ENCODE results near the gene PPP1R13B.

PPP1R13B gene

DNA sequence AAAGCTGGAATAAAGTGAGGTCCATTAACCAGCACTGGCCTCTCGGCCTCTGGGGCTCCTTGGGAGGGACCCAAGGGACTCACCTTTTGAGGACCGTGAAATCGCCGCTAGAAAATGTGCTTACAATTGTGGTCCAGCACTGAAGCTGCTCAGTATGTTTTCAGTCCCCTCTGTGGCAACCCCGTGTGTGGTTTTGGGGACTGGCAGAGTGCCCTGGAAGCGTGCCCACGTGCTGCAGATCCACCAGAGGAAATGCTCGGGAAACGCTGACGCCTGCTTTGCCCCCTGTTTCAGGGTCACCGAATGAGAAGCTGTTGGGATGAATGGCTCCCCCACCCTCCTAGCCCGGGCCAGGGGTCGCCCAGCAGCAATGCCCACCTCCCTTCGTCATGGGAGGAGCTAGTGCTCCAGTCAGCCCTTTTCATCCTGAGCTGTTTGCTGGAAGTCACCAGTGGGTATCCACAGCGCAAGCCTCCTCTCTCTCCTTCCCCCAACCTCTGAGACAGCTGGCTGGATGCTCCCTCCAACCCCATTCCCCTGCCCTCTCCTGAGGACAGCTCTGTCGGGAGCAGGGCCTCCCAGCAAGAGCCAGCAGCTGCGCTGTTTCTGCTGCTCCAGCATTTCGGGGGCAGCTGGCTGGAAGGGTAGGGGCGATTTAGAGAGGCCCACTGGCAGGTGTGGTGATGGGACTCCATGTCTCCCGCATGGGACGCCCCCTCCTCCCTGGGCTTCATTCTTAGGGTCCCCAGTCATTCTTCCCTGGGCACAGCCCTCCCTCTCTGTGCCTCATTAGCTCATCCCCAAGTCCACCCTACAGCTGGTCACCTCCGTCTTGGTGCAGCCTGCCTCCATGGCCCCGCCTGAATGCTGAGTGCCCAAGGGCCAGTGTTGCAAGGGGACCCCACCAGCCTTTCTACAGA, 33.2 kb upstream of the PPP1R13B start:
- DNase-seq, result no peak

DNA sequence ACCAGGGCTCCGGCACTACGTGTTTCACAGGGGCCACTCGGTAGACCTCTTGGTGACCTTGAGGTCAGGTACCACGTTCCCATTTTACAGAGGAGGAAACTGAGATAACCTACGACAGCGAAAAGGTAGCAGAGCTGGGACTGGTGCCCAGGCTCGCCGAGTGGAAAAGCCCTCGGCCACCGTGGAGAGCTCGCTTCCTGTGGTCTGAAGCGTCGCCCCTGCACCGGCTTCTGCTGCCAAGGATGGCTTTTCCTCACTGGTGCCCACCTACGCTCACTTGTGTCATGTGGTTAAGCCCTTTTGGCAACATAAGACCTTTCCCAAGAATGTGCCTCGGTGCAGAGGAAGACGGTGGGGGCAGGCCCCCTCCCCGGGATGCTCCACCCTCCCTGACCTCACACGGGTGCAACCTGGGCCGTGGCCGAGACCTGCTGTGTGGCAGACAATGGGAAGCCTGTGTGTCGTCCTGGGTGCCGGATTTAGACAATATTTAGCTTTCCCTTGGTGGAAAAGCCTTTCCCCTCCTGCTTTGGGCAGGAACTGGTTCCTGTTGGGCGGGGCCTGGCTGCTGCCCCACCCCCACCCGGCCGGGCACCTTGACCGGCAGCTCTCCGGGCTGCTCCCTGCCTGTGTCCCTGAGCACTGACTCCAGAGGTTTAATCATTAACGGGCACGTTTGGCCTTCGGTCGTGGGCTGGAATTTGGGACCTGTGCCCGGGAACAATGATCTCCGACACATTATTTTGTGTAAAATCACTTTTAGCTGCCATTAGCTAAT, 32.4 kb upstream of the PPP1R13B start:
- no peak for DNase-seq

DNA sequence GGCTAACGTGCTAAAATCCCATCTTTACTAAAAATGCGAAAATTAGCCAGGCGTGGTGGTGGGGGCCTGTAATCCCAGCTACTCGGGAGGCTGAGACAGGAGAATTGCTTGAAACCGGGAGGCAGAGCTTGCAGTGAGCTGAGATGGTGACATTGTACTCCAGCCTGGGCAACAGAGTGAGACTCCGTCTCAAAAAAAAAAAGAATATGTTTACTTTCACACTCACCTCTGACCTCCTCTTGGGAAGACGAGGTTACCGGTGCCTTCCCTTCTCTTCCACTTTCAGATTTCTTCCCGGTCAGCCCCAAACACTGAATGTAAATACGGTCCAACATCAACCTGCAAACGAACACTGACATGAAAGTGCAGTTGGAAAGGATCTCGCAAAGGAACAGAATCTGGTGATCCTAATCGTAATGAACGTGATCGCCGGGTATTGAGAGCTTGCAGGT, 31.8 kb upstream of the PPP1R13B start:
- no peak for DNase-seq

DNA sequence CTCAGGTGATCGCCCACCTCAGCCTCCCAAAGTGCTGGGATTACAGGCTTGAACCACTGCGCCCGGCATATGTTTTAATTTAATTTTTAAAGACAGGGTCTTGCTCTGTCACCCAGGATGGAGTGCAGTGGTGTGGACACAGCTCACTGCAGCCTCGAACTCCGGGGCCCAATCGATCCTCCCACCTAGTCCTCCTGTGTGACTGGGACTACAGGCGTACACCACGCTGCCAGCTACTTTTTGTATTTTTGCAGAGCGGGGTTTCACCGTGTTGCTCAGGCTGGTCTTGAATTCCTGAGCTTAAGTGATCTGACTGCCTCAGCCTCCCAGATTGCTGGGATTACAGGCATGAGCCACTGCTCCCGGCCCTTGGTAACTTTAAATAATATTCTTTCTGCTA, 30.8 kb upstream of the PPP1R13B start:
- no peak for DNase-seq

DNA sequence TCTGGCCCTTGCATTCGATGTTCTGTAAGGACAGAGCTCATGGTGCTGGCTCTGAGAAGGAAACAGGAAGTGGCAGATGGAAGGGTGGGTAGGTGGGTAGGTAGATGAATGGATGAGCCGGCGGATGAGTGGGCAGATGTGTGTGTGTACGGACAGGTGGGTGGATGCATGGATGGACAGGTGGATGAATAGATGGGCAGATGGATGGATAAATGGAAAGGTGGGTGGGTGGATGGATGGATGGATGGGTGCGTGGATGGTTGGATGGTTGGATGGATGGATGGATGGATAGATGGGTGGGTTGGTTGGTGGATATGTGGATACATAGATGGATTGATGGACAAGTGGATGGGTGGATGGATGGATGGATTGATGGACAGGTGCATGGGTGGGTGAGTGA, 27.6 kb upstream of the PPP1R13B start:
- DNase-seq, result no peak

DNA sequence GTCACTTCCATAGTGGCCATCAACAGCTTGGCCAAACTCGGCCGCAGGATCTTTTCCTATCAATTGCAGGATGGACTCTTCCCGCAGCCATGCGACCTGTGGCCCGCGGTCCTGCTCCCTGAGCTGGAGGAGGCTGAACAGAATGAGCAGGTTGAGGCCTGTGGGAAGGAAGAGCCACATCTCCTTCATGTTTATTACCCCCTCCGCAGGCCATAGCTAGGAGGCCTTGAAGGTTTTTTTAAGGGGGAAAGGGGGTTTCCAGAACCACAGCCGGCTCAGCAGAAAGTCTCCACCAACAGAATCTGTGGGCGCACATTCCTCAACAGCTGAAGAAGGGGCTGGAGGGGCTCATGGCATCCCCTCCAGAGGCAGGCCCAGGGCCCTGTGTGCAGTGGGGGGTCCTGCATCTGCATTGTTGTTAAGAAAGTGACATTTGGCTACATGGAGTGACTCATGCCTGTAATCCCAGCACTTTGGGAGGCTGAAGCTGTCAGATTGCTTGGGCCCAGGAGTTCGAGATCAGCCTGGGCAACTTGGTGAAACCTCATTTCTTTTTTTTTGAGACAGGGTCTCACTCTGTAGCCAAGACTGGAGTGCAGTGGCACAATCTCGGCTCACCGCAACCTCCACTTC, 25.2 kb upstream of the PPP1R13B start:
- DNase-seq, result no peak

DNA sequence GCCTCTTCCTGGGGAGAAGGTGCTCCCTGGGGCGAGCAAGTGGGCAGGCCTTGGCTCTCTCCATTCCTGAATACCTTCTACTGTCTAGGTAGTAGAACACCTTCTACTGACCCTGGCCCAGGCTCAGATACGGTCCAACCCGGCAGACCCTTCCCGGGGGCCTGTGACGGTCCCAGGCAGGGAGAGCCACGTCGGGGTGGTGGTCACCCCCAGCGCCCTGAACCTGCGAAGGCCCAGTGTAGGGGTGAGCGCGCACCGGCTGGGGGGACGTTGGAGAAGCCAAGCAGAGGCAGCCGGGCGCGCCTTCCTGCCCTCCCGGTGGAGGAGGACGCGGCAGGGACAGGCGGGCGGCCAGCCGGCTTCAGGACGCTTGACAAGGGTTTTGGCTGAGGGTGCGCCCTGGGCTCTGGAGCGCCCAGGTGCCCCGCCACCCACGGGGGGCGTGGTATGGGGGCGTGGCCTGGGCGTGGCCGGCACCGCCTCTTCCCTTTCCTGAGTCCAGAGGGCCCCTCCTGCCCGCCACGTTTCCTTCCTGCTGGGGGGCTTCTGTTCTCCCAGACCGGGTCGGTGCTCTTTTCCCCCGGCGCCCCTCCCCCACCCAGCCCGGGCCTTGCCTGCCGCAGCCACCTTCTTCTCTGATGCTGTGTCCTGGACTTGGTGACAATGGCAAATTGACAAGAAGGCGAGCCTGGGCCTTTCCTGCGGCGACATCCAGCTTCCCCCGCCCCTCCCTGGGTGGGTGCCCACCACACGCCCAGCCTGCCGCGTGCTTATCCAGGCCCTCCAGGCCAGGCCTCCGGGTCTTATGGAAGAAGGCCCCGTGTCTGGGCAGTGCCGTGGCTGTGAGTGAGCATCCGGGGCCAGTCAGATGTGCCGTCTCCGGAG, 24.5 kb upstream of the PPP1R13B start:
- DNase-seq, result no peak

DNA sequence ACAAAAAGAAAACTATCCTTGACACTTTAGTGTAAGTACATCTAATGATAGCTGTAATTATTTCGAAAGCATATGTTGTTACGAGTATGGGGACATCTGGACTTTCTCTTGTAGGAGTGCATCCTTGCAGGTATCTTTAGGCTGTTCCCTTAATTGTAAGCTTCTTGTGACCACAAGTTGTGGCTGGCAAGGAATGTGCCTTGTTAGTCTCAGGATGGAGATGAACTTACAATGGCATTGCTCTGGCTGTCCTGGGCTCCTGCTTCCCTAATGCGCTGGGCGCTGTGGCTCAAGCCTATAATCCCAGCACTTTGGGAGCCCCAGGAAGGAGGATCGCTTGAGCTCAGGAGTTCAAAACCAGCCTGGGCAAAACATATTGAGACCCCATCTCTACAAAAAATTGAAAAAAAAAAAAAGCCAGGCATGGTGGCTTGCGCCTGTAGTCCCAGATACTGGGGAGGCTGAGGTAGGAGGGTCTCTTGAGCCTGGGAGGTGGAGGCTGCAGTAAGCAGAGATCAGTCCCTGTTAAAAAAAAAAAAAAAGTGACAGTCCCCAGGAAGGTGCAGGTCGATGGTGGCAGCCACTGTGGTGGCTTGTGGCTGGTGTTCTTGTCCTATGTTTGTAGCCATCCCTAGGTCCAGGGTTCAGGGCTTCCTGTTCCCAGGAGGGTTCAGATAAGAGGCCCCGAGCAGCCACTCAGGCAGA, 23.7 kb upstream of the PPP1R13B start:
- DNase-seq, result no peak

DNA sequence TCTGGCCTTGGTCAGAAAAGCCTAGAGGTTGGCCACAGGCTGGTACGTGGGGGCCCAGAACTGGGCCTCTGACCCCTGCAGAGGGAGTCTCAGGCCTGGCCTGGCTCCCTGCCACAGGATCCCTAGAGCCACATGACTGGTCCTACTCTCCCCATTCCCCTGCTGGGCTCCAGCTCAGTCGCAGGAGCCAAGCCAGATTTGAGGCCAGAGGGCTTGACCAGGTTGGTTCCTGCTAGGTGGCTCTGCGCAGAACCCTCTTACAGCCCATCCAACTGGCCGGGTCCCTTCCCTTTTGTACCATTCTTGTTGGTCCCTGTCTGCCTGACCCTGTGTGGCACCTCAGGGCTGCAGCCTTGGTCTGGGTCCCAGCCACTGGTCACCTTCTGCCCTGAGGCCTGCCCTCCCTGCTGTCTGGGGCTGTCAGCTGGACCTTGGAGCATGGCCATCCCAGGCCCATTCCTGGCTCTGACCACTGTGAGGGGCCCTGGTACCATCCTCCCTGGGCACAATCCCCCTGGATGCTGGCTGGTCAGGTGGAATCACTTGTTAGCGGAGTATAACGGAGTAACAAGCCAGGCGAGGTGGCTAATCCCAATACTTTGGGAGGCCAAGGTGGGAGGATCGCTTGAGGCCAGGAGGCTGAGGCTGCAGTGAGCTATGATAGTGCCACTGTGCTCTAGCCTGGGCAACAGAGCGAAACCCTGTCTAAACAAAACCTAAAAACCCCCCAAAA, 22.9 kb upstream of the PPP1R13B start:
- DNase-seq, result no peak

DNA sequence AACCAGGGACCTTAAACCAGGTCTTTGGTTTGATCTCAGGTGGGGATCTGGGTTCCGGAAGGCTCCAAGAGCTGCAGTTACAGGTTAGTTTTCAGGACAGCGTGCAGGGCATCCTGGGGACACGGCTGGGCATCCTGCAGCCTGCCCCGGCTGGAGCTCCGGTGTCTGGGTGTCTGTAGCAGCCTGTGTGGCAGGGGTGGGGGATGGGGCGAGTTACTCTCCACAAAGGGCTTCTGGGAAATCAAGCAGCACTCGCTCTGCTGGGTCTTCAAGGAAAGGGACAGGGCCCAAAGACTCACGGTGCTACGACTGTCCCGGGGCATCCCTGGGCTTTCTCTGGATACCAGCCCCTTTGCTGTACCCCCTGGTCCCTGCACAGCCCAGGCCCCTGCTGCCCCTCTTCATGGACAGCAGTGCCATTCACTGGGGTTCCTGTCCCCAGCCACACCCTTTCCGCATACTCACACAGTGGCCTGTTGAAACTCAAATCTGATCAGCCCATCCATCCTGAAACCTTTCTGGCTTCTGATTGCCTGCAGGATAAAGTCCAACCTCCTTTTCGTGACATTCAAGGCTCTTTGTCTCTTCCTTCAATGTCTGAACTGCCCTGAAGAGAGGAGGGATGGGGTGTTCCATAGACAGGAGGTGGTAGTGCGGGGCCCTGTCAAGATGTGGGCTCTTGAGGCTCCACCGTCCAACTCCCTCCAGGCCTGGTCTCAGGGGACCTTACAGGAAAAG, 22.2 kb upstream of the PPP1R13B start:
- no peak for DNase-seq

DNA sequence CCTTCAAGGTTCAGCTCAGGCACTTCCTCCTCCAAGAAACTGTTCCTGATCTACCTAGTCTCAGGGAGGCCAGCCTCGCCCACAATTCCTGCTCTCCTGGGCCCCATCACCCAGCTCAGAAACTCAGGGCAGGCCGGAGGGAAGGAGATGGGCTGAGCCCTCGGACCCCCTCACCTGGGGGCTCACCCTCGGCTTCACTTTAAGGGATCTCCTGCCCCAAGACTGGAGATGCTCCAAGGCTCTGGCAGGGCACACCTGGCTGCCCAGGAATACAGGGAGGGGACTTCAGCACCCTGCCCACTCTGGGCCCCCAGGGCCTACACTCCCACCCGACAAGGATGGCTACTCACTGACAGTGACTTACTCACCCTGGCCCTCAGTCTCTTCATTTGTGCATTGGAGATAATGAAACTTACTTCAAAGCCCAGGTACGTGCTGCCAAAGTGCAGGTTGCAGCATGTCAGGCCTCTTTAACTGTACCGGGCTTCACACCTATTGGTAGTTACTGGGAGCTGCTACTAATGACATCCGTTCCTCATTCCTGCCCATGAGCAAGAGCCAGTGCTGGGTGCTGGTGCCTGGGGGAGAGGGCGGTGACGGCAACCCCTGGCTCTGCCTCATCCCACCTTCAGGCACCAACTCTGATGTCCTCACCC, 21.0 kb upstream of the PPP1R13B start:
- no peak for DNase-seq

DNA sequence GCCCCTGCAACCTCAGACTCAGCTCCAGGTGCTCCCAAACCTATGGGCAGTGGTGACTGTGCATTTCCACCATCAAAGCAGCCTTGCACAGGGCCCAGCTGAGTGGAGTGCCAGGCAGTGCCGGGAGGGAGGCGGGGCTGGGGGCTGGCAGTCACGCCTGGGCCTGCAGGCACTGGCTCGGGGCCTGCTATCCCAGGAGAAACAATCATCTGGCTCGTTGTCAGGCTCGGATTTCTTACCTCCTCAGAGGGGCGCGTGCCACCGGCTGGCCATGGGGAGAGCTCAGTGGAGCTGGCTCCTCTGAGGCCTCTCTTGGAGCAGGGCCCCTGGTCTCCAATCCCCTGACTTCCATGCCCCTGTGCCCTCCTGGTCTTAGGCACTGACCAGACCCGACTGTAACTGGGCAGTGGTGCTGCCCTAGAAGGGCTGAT, 20.2 kb upstream of the PPP1R13B start:
- DNase-seq, result peak; percentile 80

DNA sequence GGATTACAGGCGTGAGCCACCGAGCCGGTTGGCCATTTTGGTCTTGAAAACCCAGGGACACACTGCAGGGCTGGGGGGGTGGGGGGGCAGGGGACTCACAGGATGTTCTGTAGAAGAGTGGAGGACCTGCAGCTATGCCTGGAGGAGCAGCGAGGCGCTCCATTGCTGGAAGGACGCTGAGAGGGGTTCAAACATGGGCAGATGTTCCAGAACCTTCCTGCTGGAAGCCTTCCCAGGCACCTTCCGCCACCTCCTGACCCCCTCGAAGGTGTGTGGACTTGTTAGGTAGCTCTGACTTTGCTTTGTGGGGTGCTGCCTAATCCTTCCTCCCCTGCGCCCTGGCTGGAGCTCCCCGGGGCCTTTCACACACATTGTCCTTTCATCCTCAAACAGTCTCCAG, 19.6 kb upstream of the PPP1R13B start:
- no peak for DNase-seq

DNA sequence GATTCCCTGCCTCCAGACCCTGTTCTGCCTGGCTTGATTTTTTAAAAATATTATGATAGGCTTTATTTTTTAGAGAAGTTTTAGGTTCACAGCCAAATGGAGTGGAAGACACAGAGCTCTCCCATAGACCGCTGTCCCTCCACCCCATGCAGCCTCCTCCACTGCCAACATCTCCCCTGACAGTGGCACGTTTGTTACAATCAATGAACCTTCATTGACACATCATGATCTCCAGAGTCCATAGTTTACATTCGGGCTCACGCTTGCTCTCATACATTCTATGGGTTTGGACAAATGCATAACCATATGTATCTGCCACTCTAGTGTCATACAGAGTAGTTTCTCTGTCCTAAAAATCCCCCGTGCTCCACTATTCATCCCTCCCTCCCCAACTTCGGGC, 15.9 kb upstream of the PPP1R13B start:
- no peak for DNase-seq

DNA sequence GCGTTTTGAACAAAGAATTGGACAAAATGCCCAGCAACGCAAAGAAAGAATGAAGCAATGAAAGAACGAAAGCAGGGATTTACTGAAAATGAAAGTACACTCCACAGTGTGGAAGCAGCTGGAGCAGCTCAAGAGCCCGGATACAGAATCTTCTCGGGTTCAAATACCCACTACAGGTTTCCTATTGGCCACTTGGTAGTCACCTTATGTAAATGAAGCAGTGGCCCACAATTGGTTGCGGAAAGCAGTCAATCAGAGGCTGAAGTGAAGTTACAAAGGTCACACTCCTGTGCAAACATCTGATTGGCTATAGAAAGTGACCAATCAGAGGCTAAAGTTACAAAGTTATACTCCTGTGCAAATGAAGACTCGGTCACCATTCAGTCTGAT, 15.0 kb upstream of the PPP1R13B start:
- no peak for DNase-seq

DNA sequence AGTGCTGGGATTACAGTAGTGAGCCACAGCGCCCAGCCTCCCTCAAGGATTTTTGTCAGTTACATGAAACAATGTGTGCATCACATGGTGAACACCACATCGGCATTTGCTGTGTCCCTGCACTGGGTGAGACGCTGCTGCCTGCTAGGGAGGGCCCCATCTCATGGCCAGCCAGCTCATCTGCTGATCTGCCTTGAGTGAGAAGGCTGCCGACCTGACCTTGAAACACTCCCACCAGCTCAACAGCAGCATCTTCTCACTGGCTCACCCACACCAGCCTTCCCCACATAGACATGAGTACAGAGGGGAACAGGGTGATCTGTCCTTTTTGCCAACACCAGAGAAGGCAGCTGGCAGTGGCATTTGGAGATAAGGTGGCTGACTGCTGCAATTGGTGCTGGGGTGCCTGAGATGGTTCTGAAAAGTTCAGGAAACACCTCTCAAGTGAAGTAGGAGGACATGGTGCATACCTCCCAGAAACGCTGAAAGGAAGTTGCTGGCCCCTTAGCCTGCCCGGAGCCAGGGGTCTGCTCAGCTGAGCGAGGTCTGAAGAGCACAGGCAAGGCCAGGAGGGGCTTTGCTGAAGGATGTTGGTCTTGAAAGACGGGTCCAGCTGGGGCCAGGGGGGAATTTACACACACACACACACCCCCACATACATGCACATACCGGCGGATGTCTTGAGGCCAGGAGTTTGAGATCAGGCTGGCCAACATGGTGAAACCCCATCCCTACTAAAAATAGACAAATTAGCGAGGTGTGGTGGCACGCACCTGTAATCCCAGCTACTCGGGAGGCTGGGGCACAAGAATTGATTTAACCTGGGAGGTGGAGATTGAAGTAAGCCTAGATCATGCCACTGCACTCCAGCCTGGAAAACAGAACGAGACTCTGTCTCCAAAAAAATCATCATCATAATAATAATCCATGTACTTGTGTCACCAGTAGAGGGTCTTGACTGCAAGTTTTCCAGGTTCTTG, 14.3 kb upstream of the PPP1R13B start:
- DNase-seq, result no peak

DNA sequence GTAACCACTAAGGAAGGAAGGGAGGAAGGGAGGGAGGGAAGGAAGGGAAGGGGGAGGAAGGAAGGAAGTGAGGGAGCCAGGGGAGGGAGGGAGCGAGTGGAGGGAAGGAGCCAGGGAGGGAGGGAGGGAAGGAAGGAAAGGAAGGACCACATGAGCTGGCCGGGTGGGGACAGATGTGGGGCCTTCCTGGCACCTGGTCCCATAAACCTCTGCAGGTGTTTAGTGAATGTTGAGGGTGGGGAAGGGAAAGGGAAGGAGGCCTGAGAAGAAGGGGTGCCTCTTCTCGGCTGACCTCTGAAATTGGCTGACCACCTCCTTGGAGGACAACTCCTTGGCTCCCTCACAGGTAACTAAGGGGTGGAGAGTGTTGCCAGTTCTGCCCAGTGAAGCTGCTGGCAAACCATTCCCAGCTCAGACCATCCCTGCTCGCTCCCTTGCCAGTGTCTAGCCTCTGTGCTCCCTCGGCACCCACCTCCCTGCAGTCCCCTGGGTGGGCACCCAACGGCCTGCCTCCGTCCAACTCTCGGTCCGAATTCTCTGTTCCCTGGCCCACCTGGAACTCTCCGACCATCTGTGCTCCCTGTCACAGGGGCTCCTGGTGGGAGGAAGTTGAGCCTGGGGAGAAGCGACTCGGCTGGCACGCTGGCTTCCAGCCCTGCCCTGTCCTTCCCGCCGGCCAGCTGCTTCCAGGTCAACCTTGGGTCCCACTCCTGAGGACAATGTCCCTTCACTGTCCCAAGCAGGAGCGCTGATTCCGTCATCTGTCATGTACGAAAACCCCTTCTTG, 12.2 kb upstream of the PPP1R13B start:
- DNase-seq, result no peak

Data from DMS 273 treated with DMSO at 0.1 percent for 48 hours (cell line).